CMK (cell line): ENCODE results near the gene TMEM184B.

Experiments used
- DNase-seq: peaks from one replicate; pipeline ENCODE4 v3.0.0-alpha.2; 2010; ENCODE audit warnings: low read depth

Gene TMEM184B

DNA sequence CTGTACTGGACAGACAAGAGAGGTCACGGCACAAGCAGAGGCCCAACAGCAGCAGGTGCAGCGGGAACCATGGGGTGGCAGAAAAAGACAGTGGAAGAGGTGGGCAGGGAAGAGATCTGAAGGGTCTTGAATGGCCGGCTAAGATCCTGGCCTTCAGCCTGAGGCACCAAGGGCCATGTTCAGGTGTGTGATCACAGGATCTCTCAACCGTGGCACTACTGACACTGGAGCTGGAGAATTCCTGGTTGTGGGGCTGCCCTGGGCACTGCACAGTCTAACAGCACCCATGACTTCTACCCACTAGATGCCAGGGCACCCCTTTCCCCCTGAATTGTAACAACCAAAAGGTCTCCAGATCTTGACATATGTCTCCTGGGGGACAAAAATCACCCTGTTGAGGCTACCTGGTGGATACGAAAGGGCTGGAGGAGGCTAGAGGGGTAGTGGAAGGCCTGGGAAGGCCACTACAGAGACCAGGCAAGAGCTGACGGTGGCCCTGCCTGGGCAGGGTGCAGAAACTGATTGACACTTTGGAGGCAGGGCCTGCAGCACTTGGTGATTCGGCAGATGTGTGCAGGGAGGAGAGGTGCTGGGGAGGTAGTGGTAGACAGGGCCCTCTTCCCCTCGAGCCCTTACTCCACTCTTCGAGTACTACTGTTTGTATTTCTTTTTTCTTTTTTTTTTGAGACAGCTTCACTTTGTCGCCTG lies 36.1 kb upstream of the TMEM184B start:
- no peak for DNase-seq

DNA sequence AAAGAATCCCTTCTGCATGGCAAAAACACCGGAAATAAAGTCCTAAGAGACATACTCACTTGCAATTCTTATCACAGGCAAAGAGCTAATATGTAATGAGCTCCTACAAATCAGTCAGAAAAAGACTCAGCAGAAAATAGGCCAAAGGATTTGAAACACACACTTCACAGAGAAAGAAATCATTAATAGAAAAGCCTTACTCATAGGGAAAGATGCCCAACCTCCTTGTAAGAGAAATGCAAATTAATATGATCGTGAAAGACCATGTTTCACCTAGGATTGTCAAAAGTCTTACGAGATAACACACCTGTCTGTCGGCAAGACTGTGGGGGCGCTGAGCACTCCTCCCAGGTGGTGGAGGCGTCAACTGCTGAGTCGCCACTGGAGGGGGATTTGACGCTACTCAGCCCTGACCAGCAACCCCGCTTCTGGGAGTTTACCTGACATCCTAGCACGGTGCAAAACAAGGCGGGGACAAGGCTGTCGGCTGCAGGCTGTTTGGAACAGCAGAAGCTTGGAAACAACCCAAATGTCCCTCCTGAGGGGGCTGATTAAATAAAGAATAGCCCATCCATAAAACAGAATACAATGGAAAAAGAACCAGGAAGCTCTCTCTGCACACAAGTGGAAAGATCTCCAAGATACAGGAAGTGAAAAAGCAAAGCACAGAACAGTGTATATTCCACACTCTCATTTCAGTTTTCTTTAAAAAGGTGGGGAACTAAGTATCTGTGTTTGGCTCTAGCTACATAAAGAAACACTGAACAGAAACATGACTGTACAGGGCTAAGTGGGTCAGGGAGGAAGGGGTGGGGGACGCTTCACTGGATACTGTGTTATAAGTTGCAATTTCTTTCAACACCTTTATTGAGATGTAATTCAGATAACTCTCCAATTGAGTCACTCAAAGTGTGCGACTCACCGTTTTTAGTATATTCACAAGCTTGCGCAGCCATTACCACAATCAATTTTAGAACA lies 33.0 kb upstream of the TMEM184B start:
- DNase-seq, result no peak

- no peak for DNase-seq
Measured at GRCh38 chr22:38304526-38304925, 31.7 kb upstream of the TMEM184B start.

DNA sequence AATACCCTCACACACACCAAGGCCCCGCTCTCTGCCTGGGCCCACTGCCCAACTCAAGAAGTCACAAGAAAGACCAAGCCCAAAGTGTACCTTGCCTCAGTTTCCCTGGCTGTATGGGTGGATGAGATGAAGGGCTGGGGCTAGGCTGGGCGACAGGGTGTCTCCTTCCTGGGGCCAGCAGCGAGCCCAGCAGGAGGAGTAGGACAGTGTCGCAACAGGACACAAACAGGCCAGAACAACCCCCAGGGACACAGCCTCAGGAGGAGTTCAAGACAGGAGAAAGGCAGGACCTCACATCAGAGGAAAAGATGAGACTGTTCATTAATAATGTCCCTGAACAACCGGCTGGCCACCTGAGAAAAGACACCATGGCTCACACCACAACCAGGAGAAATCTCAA lies 31.2 kb upstream of the TMEM184B start:
- no peak for DNase-seq

- DNase-seq, result no peak
Measured at GRCh38 chr22:38302906-38303305, 30.1 kb upstream of the TMEM184B start.

DNA sequence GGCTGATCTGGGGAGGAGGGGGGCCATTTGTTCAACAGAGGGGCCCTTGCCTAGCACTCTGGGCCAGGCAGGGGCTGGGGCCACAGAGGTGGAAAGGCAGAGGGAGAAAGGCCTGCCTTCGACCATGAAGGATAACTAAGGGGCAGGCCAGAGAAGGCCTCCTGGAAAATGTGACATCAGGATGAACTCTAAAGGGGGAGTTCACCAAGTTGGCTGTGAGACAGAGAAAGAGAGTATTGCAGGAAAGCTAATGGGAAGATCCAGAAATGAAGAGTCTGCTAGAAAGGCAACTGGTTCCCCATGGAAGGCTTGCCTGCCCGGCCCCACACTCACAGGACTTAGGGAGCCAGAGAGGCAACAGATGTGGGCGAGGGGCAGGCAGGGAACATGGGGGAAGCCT lies 28.1 kb upstream of the TMEM184B start:
- no peak for DNase-seq

DNA sequence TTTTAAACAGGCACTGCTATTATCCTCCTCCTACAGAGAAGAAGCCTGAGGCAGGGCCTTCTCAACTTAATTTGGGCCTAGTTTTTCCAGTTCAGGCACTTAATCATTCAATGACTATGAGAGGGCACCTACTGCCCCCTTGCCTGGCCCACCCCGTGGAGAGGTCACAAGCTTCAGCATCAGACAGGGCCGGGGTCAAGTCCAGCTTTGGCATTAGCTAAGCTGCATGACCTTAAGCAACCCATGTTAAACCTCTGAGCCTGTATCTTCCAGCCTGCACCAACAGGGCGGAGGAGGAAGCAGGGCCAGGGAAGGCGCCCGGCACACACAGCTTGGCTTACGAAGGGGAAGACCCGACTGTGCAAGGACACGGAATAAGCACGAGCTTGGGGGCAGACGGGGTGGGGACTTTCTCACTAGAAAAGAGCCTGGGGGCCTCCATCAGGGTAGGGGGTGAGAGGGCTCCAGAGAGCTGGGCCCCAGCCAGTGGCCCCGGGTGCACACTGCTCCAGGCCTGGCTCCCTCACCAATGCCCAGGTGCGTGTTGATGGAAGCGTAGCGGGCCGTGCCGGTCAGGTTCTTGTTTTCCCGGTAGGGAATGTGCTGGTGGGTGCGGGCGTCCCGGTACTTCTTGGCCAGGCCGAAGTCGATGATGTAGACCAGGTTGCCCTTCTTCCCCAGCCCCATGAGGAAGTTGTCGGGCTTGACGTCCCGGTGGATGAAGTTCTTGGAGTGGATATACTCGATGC lies 27.6 kb upstream of the TMEM184B start:
- DNase-seq, result no peak

DNA sequence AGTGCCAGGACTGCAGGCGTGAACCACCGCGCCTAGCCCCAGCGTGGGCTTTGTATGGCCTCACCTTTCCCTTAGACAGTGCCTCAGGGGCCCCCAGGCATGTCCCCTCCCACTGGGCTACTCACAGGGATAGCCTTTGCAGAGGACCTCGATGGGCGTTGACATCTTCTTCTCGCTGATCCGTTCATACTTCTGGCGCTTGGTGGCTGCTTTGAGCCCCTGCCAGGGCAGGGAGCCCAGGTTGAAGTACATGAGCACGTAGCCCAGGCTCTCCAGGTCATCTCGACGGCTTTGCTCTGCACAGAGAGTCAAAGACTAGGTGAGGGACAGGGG lies 26.9 kb upstream of the TMEM184B start:
- DNase-seq, result no peak

DNA sequence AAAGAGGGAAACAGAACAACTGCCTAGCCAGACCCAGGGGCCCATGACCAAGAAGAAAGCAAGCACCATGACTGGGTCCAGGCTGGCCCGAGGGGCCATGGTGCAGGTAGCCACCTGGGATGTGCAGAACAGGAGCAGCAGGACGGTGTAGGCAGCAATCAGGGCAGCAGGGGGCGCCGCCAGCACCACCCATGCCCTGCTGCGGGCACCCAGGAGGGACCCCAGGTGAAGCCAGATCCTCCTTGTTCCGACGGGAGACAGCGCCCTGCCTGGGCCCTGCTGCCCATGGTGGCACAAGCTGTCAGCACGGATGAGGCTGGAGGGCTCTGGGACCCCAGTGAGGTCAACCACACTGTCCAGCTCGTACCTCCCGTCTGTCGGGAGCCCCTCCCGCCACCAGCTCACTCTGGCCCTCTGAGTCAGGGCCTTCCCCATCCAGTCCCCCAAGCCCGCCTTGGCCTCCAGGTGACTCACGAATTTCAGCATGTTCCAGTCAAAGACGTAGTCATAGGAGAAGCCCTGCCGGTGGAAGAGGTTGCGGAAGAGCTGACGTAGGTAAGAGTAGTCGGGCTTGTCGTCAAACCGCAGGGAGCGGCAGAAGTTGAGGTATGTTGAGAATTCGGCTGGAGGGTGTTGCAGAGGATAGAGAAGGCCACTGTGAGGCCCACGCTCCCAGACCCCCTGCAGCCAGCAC lies 25.6 kb upstream of the TMEM184B start:
- DNase-seq, result no peak

- no peak for DNase-seq
Measured at GRCh38 chr22:38296372-38296771, 23.6 kb upstream of the TMEM184B start.

DNA sequence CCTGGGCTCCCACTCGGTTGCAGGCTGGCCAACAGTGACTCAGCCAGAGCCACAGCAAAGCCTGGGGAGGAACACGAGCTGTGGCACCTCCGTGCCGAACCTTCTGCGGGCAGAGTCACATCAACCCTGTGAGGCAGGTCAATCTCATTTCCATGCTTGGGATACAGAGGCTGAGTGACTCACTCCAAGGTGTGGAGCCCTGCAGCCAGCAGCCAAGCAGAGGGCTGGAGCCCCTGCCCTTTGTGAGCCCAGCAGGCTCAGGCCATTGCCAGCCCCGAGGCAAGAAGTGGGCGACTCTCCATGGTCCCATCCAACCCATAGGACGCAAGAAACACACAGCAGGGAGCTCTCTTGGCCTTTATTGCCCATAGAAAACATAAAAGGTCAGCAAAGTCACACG lies 23.1 kb upstream of the TMEM184B start:
- DNase-seq, result no peak

- no peak for DNase-seq
Measured at GRCh38 chr22:38295339-38295738, 22.5 kb upstream of the TMEM184B start.

- DNase-seq, result no peak
Measured at GRCh38 chr22:38294193-38294592, 21.4 kb upstream of the TMEM184B start.

GRCh38 chr22:38292694-38293093 lies 19.9 kb upstream of the TMEM184B start:
- DNase-seq, result no peak

DNA sequence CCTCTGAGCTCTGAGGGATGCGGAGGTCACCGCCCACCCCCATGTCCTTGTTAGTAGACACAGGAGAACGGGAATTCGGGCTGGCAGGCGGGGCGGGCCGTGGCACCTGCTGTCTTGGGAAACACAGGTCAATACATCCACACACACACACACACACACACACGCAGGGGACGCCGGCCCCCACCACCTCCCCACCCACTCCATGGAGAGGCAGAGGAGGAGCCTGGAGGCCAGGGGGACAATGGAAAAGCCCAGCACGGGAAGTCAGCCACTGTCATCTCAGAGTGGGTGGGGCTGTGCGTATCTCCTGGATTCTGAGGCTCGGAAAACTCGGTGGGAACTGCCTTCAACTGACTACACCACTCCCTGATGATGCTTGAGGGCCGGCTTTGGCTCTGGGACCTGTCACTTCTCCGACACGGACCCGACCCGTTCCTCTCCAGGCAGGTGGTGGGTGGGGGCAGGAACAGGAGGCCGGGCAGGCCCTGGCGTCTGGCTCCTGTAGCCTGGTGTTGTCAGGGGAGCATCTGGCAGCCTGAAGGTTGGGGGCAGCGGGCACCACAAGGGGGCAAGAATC lies 18.5 kb upstream of the TMEM184B start:
- no peak for DNase-seq

DNA sequence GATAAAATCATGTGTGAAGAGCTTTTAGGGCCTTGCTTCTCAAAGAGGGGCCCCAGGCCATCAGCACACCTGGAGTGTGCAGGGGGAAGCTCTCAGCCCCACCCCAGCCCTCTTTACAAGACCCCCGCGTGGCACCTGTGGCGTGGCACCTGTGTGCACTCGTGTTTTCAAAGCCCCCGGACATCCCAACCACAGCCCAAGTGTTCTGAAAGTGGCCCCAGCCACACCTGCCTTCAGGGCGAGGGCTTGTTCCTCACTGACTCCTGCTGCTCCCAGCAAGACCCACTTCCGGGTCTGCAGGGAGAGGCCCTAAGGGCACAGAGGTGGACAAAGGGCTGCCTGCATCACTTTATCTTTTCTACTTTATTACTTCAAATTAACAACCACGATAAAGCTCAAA lies 17.5 kb upstream of the TMEM184B start:
- no peak for DNase-seq

- DNase-seq, result no peak
Measured at GRCh38 chr22:38289583-38290082, 16.8 kb upstream of the TMEM184B start.

GRCh38 chr22:38286915-38287669 lies 14.3 kb upstream of the TMEM184B start:
- no peak for DNase-seq

DNA sequence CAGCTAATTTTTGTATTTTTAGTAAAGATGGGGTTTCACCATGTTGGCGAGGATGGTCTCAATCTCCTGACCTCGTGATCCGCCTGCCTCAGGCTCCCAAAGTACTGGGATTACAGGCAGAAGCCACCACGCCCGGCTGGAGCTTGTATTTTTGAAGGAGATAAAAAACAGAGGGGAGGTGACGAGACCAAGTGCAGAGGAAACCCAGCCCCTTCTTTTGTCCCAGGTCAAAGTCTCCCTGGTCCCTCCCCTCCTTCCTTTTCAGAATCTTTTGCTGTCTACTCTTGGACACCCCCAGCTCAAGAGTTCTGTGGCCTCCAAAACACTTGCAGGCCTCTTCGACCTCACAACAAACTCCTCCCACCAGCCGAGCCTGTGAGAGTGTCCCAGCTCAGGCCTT lies 12.2 kb upstream of the TMEM184B start:
- DNase-seq, result peak; percentile 41

DNA sequence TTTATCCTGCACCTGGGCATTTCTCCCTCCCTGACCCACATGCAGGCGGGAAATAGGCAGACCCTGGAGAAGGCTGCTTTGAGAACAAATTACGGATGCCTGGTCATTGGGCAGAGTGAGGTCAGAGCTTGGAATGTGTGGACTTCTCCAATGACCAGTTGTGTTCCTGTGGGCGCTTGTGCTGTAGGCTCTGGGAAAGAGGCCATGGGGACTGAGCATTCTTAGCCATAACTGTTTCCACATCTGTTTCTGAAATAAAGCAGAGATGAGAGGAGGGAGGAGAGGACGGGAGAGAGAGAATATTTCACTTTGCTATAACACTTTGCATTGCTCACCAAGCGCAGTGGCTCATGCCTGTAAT lies 11.2 kb upstream of the TMEM184B start:
- no peak for DNase-seq

GRCh38 chr22:38282397-38282796 lies 9.6 kb upstream of the TMEM184B start:
- DNase-seq, result no peak
